D341Med (cell line): ENCODE results near the gene PALM3.
A peak's percentile ranks its signal among the peaks of the same experiment; 100 is the strongest.
"Not testable (repeated sequence)": the region's sequence is repeated elsewhere in the genome, so short reads cannot be mapped to it uniquely, and the experiment has no call there.

Experiments used
- DNase-seq: peaks from one replicate; pipeline ENCODE4 v3.0.0; 2012; ENCODE audit warnings: low spot score

The PALM3 gene

GRCh38 chr19:14058182-14059092 is 3.4 kb downstream of the PALM3 start:
- no peak for DNase-seq

- no peak for DNase-seq
Measured at GRCh38 chr19:14056741-14057356, 5.0 kb downstream of the PALM3 start.

- DNase-seq: no peak
Measured at GRCh38 chr19:14056069-14056666, 5.7 kb downstream of the PALM3 start.

GRCh38 chr19:14055396-14055795 is 6.5 kb downstream of the PALM3 start:
- no peak for DNase-seq

- DNase-seq: no peak
Measured at GRCh38 chr19:14054721-14055120, 7.2 kb downstream of the PALM3 start.

- DNase-seq: no peak
Measured at GRCh38 chr19:14054099-14054498, 7.8 kb downstream of the PALM3 start.

GRCh38 chr19:14053500-14053899 is 8.4 kb downstream of the PALM3 start:
- DNase-seq: no peak

- no peak for DNase-seq
Measured at GRCh38 chr19:14053032-14053431, 8.8 kb downstream of the PALM3 start.

GRCh38 chr19:14052470-14052869 is 9.4 kb downstream of the PALM3 start:
- DNase-seq: no peak

- no peak for DNase-seq
Measured at GRCh38 chr19:14051980-14052379, 9.9 kb downstream of the PALM3 start.

- not testable (repeated sequence) for DNase-seq
Measured at GRCh38 chr19:14050961-14051360, 10.9 kb downstream of the PALM3 start.

- DNase-seq: no peak
Measured at GRCh38 chr19:14050512-14050911, 11.4 kb downstream of the PALM3 start.

- peak; percentile 83 for DNase-seq
Measured at GRCh38 chr19:14048443-14049153, 13.3 kb downstream of the PALM3 start.

- not testable (repeated sequence) for DNase-seq
Measured at GRCh38 chr19:14047866-14048265, 14.0 kb downstream of the PALM3 start.

GRCh38 chr19:14042659-14043608 is 18.9 kb downstream of the PALM3 start:
- DNase-seq: peak; percentile 74

- DNase-seq: no peak
Measured at GRCh38 chr19:14039181-14039580, 22.7 kb downstream of the PALM3 start.

- DNase-seq: no peak
Measured at GRCh38 chr19:14035706-14036105, 26.2 kb downstream of the PALM3 start.

GRCh38 chr19:14035159-14035558 is 26.7 kb downstream of the PALM3 start:
- DNase-seq: not testable (repeated sequence)

GRCh38 chr19:14033946-14034345 is 27.9 kb downstream of the PALM3 start:
- no peak for DNase-seq

GRCh38 chr19:14031719-14032480 is 30.0 kb downstream of the PALM3 start, which contains the start of gene IL27RA:
IL27RA (plus strand) TSS chr19:14031762; CDS start chr19:14031873, 111 bp downstream.
- DNase-seq: peak; percentile 87
